ENCODE results near the gene HES3.

Gene HES3

GRCh38 chr1:6246497-6247467 is 2.8 kb downstream of the HES3 start:
- TF ChIP-seq GATA3 (IDR thresholded peaks at IDR 0.05; ENCODE audit: low read depth, low read length) (no peak), GATA2 (IDR thresholded peaks at IDR 0.05; ENCODE audit: low read depth, low read length) (no peak)

DNA sequence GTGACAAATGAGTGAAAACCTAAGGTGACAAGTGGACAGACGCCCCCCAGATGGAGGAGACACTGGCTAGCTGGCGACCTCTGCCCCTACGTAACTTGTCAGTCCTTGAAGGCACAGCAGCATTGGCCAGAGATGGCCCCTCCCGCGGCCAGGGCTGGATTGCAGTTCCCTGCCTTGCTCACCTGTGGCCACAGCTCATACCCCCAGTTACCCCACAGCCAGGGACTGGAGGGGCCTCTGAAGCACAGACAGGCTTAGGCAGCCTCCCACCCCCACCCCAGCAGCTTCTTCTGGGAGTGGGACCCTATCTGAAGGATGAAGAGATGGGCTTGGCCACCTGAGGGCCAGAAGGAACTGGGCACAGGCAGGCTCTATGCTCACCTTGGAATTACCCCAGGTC is 3.7 kb downstream of the HES3 start:
- TF ChIP-seq GATA2 (IDR thresholded peaks at IDR 0.05; ENCODE audit: low read depth, low read length): no peak
- no peak for TF ChIP-seq GATA3 (IDR thresholded peaks at IDR 0.05; ENCODE audit: low read depth, low read length)

- no peak for TF ChIP-seq GATA2 (IDR thresholded peaks at IDR 0.05; ENCODE audit: low read depth, low read length)
- TF ChIP-seq GATA3 (IDR thresholded peaks at IDR 0.05; ENCODE audit: low read depth, low read length): no peak
Observed at GRCh38 chr1:6248161-6248776, 4.3 kb downstream of the HES3 start.

- TF ChIP-seq GATA3 (IDR thresholded peaks at IDR 0.05; ENCODE audit: low read depth, low read length): no peak
- no peak for TF ChIP-seq GATA2 (IDR thresholded peaks at IDR 0.05; ENCODE audit: low read depth, low read length)
Observed at GRCh38 chr1:6248932-6249738, 5.2 kb downstream of the HES3 start.

- TF ChIP-seq GATA2 (IDR thresholded peaks at IDR 0.05; ENCODE audit: low read depth, low read length) (no peak), GATA3 (IDR thresholded peaks at IDR 0.05; ENCODE audit: low read depth, low read length) (no peak)
Observed at GRCh38 chr1:6249739-6250689, 6.0 kb downstream of the HES3 start.

- TF ChIP-seq GATA3 (IDR thresholded peaks at IDR 0.05; ENCODE audit: low read depth, low read length): no peak
- TF ChIP-seq GATA2 (IDR thresholded peaks at IDR 0.05; ENCODE audit: low read depth, low read length): no peak
Observed at GRCh38 chr1:6251233-6251632, 7.3 kb downstream of the HES3 start.

DNA sequence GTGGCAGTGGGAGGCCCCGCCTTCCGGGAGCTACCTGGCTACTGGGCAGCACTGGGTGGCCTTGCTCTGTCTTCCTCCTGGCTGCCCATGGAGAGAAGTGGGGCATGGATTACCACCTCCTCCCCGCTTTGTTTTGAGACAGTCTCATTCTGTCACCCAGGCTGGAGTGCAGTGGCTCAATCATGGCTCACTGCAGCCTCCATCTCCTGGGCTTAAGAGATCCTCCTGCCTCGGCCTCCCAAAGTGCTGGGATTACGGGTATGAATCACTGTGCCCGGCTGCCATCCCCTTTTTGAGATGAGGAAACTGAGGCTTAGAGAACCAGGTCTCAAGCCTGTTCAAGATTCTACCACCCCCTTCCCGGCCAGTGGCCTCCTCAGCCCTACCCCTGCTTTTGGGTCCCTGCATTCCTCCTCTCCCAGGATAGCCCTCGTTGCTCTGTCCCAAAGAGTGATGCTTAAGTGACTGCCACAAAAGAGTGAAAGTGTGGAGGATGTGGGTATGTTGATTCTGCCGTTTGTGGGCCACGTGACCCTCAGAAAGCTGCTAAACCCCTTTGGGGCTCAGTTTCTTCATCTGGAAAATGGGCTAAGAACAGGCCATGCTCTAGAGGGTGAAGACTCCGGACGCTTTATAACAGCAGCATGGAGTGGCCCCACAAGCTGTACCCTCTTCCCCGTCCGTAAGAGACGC is 7.8 kb downstream of the HES3 start:
- TF ChIP-seq GATA3 (IDR thresholded peaks at IDR 0.05; ENCODE audit: low read depth, low read length) (no peak), GATA2 (IDR thresholded peaks at IDR 0.05; ENCODE audit: low read depth, low read length) (no peak)

DNA sequence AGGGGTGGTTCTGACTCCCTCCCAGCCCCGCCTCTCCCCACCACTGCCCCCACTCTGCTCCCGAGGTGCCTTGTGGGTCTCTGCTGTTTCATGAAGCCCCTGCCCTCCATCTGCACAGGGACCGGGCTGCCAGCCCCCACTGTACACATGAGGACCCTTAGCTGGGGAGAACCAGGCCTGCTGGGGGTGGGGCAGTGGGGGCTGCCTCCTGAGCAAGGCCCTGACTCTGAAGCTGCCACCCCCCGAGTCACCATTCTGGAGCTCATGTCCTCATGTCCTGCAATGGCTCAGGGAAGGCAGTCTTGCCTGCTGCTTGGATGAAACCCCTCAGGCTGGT is 8.4 kb downstream of the HES3 start:
- TF ChIP-seq GATA3 (IDR thresholded peaks at IDR 0.05; ENCODE audit: low read depth, low read length): no peak
- TF ChIP-seq GATA2 (IDR thresholded peaks at IDR 0.05; ENCODE audit: low read depth, low read length): no peak

DNA sequence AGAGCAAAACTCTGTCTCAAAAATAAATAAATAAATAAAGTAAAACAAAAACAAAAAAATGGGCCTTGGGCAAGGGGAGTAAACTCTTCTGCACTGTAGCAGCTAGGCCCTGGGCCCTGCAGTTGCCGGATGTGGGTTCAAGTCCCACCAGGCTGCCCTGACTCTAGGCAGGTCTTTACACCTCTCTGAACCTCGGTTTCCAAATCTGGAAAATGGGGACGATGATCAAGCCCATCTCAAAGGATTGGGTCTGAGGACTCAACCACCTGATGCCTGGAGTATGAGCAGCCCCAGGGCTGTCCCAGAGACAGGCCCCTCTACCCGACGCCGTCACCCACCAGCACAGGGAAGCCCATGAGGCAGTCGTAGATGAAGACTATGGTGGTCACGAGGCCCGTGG is 9.4 kb downstream of the HES3 start:
- TF ChIP-seq GATA3 (IDR thresholded peaks at IDR 0.05; ENCODE audit: low read depth, low read length) (no peak), GATA2 (IDR thresholded peaks at IDR 0.05; ENCODE audit: low read depth, low read length) (no peak)

GRCh38 chr1:6254691-6255090 is 10.7 kb downstream of the HES3 start:
- TF ChIP-seq GATA2 (IDR thresholded peaks at IDR 0.05; ENCODE audit: low read depth, low read length) (no peak), GATA3 (IDR thresholded peaks at IDR 0.05; ENCODE audit: low read depth, low read length) (no peak)

- TF ChIP-seq GATA3 (IDR thresholded peaks at IDR 0.05; ENCODE audit: low read depth, low read length) (no peak), GATA2 (IDR thresholded peaks at IDR 0.05; ENCODE audit: low read depth, low read length) (no peak)
Observed at GRCh38 chr1:6256645-6257044, 12.7 kb downstream of the HES3 start.

- TF ChIP-seq GATA3 (IDR thresholded peaks at IDR 0.05; ENCODE audit: low read depth, low read length) (no peak), GATA2 (IDR thresholded peaks at IDR 0.05; ENCODE audit: low read depth, low read length) (no peak)
Observed at GRCh38 chr1:6257541-6258069, 13.6 kb downstream of the HES3 start.
